NOMO-1 treated with dmso at 0.1 percent for 144 hours (cell line): ENCODE results near the gene PIK3C2A.

Experiments
- DNase-seq: peaks from one replicate; lab custom pipeline; 2025; ENCODE audit not compliant: unreplicated experiment; lab: John Stamatoyannopoulos, UW

Gene PIK3C2A

GRCh38 chr11:17214338-17214737, 6.6 kb upstream of the PIK3C2A start:
- no peak for DNase-seq

GRCh38 chr11:17211286-17211685, 3.5 kb upstream of the PIK3C2A start:
- peak; percentile 1 for DNase-seq

DNA sequence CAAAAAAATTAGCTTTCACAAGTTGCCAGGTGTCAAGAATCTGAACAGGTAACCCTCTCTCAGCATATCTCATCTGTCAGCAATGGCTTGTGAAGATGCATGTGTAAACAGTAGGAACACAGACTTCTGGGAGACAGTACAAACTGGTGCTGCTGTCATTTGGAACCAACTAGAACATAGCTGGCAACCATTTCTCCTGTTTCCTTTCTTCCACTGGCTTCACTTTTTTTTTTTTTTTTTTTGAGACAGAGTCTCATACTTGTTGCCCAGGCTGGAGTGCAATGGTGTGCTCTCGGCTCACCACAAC, 2.1 kb upstream of the PIK3C2A start:
- DNase-seq: no peak

GRCh38 chr11:17208257-17208999, 642 bp upstream of the PIK3C2A start:
- no peak for DNase-seq

DNA sequence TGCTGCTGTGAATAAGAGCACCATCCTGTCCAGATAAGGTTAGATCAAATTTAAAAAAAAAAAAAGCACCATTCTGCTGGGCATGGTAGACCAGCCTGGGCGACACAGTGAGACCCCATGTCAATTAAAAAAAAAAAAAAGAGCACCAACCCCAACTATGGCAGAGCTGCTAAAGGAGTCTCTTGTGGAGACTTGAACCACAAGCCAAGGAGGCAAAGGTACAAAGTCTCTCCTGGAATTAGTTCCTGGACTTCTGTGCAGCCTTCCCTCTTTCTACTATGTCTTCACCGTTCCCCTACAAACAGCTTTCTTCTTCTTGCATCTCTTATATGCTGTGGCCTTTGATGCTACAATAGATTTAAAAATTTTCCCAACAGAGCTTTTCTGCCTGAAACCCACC, 1.3 kb downstream of the PIK3C2A start:
- DNase-seq: no peak

DNA sequence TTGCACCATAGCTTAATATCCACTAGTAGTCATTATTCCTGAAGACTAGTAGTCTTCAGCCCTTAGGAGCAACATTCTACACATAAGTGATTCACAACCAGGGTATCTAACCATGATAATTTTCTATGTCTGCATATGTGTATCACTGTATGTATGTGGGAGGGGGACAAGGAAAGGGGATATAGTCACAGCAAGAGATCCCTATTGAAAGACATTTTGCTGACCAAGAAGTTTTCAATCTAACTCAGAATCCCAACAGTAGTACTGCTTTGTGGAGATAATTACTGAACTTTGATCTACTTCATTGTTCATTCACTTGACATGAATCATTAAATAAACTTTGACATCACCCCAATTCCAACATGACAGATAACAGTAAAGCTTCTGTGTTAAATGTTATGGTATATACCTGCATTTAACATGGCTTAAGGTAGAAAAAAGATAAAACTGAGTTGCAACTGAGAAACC, 10.3 kb downstream of the PIK3C2A start:
- no peak for DNase-seq

DNA sequence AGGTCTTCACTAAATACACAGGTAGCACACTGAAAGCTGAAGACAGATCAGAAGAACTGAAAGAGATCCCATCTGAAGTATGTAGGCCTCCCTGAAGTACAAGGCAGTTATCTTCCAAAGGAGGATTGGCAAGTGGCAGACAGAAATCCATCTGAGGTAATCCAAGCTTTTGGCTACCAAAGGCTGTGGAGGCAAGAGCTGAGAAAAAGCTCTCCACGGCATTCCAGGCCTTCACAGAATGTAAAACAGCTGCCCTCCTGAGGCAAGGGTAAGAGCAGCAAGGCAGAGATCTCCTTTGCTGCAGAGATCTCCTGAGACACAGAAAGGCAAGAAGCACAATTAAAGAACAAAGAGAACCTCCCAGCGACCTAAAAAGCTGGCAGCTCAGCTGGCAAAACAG, 19.1 kb downstream of the PIK3C2A start:
- DNase-seq: no peak

GRCh38 chr11:17186932-17187692, 20.7 kb downstream of the PIK3C2A start:
- DNase-seq: no peak

GRCh38 chr11:17185938-17186337, 21.8 kb downstream of the PIK3C2A start:
- no peak for DNase-seq

DNA sequence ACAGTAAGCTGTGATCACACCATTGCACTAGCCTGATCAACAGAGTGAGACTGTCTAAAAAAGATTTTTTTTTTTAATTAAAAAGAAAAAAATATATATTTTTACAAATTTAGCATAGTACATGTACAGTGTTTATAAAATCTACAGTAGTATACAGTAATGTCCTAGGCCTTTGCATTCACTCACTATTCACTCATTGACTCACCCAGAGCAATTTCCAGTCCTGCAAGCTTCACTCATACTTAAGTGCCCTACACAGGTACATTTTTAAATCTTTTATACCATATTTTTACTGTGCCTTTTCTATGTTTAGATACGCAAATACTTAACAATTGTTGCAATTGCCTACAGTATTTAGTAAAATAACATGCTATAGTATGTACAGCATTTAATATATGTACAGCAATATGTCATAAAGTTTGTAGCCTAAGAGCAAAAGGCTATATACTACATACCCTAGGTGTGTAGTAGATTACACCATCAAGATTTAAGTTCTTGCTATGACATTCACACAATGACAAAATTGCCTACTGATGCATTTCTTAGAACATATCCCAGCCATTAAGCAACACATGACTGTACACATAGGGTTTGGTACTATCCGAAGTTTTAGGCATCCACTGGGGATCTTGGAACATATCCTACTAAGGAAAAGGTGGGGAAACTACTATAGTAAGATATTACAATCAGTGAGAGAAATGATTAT, 22.8 kb downstream of the PIK3C2A start:
- DNase-seq: no peak

DNA sequence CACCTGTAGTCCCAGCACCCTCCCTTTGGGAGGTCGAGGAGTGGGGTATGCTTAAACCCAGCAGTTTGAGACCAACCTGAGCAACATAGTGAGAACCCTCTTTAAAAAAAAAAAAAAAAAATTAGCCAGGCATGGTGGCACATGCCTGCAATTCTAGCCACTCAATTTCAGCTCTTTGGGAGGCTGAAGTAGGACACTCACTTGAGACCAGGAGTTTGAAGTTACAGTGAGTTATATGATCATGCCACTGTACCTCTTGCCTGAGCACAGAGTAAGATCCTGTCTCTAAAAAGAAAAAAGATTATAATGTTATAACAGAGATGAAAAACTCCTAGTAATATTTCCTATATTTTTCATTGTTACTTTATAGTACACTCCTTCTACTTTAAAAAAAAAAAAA, 23.9 kb downstream of the PIK3C2A start:
- DNase-seq: no peak

- DNase-seq: no peak
Observed at GRCh38 chr11:17179970-17180369, 27.8 kb downstream of the PIK3C2A start.

DNA sequence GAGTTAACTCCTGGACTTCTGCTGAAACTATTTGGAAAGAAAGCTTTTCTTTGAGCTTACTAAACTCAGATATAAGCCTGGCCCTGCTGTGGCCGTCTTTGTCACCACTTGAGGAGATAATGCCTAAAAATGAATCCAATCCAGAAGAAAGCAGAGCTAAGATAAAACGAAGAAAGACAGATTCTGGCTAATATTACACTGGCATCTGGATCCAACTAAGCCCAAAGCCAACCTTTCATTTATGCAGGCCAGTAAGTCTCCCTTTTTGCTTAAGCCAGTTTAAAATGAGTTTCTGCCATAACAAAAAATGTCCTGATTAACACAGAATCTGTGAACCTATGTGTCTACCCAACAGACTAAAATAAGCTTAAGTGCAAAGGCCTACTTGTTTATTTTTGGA, 34.5 kb downstream of the PIK3C2A start:
- no peak for DNase-seq

GRCh38 chr11:17171916-17172315, 35.9 kb downstream of the PIK3C2A start:
- DNase-seq: no peak

DNA sequence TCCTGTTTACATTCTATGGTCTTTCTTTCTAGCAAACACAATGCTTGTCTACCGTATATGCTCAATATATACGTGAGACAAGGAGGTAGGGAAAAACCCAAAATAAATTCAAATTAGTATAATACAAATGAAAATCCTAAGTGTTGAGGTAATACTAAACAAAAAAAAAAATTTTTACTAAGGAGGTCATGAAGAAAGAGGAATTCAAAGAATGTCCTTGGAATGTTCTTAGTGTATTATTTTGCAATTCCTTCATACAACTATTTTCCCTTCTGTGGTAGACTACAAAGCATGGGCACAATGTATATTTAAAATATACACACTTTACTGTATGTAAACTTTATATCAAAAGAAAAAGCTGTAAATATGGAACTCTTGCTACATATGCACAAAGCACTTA, 36.4 kb downstream of the PIK3C2A start:
- DNase-seq: no peak

- DNase-seq: no peak
Observed at GRCh38 chr11:17169876-17170275, 37.9 kb downstream of the PIK3C2A start.

DNA sequence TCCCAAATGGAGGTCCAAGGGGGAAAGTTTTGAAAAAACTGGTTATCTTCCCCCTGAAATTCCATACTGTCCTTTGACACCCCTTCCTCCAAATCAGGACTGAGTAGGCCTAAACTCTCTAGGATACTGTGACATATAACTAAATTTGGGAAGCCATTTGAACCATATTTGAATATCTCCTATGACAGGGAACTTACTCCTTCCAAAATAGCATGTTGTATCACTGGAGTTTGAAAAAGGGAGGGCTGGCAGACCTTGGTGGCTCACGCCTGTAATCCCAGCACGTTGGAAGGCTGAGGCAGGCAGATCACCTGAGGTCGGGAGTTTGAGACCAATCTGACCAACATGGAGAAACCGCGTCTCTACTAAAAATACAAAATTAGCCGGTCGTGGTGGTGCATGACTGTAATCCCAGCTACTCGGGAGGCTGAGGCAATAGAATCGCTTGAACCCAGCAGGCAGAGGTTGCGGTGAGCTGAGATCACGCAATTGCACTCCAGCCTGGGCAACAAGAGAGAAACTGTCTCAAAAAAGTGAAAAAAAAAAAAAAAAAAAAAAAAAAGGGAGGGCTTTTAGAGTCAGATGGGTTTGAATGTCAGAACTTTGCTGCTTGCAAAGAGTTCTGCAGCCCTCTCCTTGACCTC, 42.4 kb downstream of the PIK3C2A start:
- no peak for DNase-seq

- no peak for DNase-seq
Observed at GRCh38 chr11:17164361-17165246, 43.2 kb downstream of the PIK3C2A start.

DNA sequence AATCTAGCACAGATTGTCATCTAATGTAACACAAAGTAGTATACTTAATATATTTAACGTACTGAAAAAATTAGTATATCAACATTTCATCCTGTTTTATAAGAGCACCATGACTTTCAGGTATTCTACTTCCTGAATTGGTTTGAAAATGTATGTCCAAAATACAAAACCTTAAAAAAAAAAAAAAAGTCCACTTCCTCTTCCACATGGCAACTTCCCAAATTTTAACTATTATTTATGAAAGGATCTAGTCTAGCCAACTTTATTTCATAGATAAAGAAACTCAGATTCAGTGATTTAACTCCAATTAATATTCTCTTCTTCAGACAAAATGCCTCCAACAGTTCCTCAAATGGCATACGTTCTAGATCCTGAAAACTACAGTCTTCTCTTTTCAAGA, 44.0 kb downstream of the PIK3C2A start:
- DNase-seq: peak; percentile 18

- no peak for DNase-seq
Observed at GRCh38 chr11:17163291-17163690, 44.5 kb downstream of the PIK3C2A start.

- DNase-seq: no peak
Observed at GRCh38 chr11:17162376-17162775, 45.4 kb downstream of the PIK3C2A start.
